SK-N-SH (cell line): Measurements from ENCODE around the gene RTN4RL1.
"Not testable (repeated sequence)": the region's sequence is repeated elsewhere in the genome, so short reads cannot be mapped to it uniquely, and the experiment has no call there.

Experiments
- GATA2 ChIP-seq: sonication (generic); formaldehyde crosslinking; IDR thresholded peaks from 2 replicates; pipeline ENCODE4 v1.5.0; 2020; ENCODE audit warnings: mild to moderate bottlenecking, missing genetic modification reagents
- PBX3 ChIP-seq: IDR thresholded peaks from 2 replicates; pipeline ENCODE4; 2012
- POLR2AphosphoS5 ChIP-seq: IDR thresholded peaks from 2 replicates; pipeline ENCODE4 v1.6.1; 2012; ENCODE audit warnings: low read depth, low read length
- RAD21 ChIP-seq: IDR thresholded peaks from 2 replicates; pipeline ENCODE4 v1.6.1; 2012; ENCODE audit warnings: mild to moderate bottlenecking, low read length
- RCOR1 ChIP-seq: fragments of 150-350 bp; IDR thresholded peaks from 2 replicates; pipeline ENCODE4 v1.6.1; 2017; ENCODE audit warnings: antibody characterized with exemption, low read length
- USF2 ChIP-seq: fragments of 150-350 bp; IDR thresholded peaks from 2 replicates; pipeline ENCODE4 v1.6.1; 2017; ENCODE audit warnings: antibody characterized with exemption, low read length, low read depth, borderline replicate concordance
- TF ChIP-seq, protein P1 (sequence below): IDR thresholded peaks from 2 replicates; pipeline ENCODE4 v1.6.1; 2012; ENCODE audit warnings: mild to moderate bottlenecking, low read depth, low read length, moderate library complexity
- TF ChIP-seq, protein P2 (sequence below): fragments of 200-600 bp; sonication (generic); IDR thresholded peaks from 2 replicates; pipeline ENCODE4 v1.6.1; 2017; ENCODE audit warnings: antibody characterized with exemption, mild to moderate bottlenecking, moderate library complexity

DNA sequence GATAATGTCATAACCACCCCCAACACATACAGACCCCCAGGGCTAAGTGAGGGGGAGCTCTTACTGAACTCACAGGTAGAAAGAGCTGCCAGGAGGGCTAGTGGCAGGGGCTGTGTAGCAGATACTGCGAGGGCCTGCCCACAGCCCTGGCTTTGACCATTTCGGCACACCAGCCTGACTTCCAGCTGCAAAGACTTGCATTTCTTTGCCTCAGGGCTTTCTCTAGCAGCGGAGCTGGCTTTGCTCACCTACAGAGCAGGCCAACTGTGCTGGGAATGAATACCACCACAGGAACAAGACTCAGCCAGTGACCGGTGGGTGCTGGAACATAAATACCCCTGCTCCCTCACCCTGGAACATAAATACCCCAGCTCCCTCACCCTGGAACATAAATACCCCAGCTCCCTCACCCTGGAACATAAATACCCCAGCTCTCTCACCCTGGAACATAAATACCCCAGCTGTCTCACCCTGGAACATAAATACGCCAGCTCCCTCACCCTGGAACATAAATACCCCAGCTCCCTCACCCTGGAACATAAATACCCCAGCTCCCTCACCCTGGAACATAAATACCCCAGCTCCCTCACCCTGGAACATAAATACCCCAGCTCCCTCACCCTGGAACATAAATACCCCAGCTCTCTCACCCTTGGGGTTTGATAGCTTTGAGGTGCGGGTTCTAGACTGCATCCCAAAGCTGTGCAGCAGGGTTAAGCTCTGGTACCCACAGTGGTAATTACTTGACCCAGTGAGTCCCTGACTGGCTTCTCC, 11.7 kb downstream of the RTN4RL1 start:
- not testable (repeated sequence) for TF ChIP-seq RAD21, USF2, PBX3, POLR2AphosphoS5, RCOR1, GATA2
- TF ChIP-seq, protein P1, sequence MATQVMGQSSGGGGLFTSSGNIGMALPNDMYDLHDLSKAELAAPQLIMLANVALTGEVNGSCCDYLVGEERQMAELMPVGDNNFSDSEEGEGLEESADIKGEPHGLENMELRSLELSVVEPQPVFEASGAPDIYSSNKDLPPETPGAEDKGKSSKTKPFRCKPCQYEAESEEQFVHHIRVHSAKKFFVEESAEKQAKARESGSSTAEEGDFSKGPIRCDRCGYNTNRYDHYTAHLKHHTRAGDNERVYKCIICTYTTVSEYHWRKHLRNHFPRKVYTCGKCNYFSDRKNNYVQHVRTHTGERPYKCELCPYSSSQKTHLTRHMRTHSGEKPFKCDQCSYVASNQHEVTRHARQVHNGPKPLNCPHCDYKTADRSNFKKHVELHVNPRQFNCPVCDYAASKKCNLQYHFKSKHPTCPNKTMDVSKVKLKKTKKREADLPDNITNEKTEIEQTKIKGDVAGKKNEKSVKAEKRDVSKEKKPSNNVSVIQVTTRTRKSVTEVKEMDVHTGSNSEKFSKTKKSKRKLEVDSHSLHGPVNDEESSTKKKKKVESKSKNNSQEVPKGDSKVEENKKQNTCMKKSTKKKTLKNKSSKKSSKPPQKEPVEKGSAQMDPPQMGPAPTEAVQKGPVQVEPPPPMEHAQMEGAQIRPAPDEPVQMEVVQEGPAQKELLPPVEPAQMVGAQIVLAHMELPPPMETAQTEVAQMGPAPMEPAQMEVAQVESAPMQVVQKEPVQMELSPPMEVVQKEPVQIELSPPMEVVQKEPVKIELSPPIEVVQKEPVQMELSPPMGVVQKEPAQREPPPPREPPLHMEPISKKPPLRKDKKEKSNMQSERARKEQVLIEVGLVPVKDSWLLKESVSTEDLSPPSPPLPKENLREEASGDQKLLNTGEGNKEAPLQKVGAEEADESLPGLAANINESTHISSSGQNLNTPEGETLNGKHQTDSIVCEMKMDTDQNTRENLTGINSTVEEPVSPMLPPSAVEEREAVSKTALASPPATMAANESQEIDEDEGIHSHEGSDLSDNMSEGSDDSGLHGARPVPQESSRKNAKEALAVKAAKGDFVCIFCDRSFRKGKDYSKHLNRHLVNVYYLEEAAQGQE, result not testable (repeated sequence)
- TF ChIP-seq, protein P2, sequence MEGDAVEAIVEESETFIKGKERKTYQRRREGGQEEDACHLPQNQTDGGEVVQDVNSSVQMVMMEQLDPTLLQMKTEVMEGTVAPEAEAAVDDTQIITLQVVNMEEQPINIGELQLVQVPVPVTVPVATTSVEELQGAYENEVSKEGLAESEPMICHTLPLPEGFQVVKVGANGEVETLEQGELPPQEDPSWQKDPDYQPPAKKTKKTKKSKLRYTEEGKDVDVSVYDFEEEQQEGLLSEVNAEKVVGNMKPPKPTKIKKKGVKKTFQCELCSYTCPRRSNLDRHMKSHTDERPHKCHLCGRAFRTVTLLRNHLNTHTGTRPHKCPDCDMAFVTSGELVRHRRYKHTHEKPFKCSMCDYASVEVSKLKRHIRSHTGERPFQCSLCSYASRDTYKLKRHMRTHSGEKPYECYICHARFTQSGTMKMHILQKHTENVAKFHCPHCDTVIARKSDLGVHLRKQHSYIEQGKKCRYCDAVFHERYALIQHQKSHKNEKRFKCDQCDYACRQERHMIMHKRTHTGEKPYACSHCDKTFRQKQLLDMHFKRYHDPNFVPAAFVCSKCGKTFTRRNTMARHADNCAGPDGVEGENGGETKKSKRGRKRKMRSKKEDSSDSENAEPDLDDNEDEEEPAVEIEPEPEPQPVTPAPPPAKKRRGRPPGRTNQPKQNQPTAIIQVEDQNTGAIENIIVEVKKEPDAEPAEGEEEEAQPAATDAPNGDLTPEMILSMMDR, result not testable (repeated sequence)
